GM19372 (cell line): ENCODE results near the gene BICD2.

Experiments
- ATAC-seq: cut with Tn5 transposase; IDR thresholded peaks from one replicate; pipeline ENCODE4 v1.9.1; 2021; ENCODE audit warnings: mild to moderate bottlenecking, low read depth, moderate library complexity; ENCODE audit not compliant: unreplicated experiment

The BICD2 gene

DNA sequence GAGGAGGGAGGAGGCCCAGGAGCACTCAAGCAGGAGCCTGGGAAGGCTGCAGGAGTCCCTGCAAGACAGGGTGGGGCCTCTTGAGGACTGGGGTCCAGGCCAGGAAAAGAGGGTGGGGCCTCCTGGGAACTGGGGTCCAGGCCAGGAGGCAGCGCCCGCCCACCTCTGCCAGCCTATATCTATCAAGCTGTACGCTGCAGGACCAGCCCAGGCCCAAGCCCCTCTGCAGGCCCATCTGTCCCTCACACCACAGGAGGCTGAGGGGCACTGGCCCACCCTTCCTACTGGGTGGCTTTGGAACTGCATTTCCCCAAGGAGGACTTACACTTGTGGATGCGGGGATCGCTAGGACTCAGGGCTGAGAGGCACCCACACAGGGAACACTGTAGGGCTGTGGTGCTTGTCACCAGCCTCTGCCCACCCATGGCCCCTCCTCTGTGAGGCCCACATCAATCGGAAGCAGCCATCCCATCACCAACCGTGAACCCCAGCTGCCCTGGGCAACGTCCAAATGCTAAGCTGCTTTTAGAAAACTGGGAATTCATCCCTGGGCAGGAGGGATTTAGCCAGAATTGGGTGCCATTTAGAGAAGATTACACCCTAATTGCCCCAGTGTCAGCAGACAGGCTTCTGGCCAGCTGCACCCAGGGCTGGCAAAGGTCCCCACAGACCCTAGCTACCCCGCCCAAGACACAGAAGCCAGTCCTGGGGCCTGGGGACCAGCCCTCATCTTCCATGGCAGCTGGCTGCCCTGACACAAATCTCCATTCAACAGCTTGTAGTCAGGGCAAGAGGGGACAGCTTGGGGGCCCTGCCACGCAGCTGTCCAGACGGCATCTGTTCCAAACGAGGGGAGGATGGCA, 15.3 kb downstream of the BICD2 start:
- no peak for ATAC-seq

DNA sequence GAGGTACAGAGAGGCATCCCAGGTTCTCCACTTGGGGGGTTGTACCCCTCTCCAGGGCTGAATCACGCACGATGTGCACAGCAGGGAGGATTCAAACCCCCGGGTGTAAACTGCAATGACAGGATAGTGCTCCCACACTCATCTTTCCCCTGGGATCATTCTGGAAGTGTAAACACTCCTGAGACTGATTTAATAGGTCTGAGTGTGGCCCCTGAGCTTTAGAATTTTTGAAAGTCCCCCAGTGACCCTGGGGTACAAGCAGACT, 16.5 kb downstream of the BICD2 start:
- ATAC-seq, result no peak

- no peak for ATAC-seq
Observed at GRCh38 chr9:92747459-92748232, 17.0 kb downstream of the BICD2 start.

- ATAC-seq, result no peak
Observed at GRCh38 chr9:92746567-92747458, 17.8 kb downstream of the BICD2 start.

DNA sequence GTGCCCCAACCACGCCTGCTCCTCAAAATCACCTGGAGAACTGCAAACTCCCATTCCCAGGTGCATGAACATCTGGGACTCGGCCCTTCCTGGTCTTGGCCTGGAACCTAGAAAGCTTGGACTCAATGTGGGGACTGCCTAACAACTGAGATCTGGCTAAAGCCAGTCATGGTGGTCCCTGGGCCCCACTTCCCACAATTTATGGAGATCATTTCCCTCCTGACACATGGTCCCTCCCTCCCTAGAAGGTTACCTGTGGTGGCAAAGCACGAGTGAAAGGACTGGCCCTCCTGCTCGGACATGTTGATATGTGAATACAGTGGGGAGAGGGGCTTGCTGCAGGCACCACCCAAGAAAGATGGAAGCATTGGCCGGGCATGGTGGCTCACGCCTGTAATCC, 18.8 kb downstream of the BICD2 start:
- no peak for ATAC-seq

- ATAC-seq, result no peak
Observed at GRCh38 chr9:92745331-92745730, 19.3 kb downstream of the BICD2 start.

GRCh38 chr9:92740969-92741368, 23.7 kb downstream of the BICD2 start:
- ATAC-seq, result no peak

- ATAC-seq, result no peak
Observed at GRCh38 chr9:92740446-92740961, 24.1 kb downstream of the BICD2 start.

GRCh38 chr9:92740009-92740408, 24.6 kb downstream of the BICD2 start:
- ATAC-seq, result no peak

GRCh38 chr9:92739346-92739970, 25.2 kb downstream of the BICD2 start:
- ATAC-seq, result no peak

DNA sequence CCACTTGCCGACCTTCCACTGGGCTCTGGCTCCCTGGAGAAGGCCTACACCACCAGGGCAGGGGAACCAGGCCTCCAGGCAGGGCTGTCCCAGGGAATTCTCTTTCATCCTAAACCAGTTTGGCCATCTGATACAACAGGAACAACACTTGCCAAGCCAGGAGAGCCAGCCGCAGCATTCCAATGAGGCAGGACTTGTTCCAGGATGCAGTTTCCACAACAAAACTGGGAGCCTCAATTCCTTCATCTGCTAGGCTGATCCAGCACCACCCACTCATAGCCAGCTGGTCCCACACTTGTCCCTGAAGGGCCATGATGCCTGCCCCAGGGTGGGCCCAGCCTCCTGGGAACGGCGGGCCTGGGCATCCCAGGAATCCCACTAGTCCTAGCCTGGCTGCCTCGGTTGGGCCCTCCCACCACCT, 26.0 kb downstream of the BICD2 start:
- ATAC-seq, result no peak

- no peak for ATAC-seq
Observed at GRCh38 chr9:92737611-92738299, 26.9 kb downstream of the BICD2 start.

- no peak for ATAC-seq
Observed at GRCh38 chr9:92737216-92737606, 27.4 kb downstream of the BICD2 start.

DNA sequence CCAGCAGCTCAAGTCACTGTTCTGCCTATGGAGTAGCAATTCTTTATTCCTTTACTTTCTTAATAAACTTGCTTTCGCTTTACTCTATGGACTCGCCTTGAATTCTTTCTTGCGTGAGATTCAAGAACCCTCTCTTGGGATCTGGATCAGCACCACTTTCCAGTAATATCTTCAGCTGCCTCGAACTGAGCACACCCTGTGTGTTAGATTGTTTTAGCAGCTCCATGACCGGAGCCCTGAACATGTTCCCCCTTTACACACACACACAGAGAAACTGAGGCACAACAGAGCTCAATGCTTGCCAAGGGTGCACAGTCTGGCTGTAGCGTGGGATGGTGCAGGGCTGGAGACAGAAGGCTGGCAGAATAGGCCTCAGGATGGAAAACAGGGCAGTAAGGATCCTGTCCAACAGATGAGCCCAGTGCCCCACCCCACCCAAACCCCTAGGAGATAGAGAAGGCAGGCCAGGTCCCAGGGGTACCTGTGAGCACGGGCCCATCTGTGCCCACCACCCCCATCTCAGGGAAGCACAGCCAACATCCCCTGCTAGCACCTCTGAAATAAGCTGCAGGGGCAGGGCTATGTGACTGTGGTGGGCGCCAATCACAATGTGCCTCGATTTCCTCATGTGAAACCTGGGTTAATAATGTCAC, 27.9 kb downstream of the BICD2 start:
- no peak for ATAC-seq

- ATAC-seq, result no peak
Observed at GRCh38 chr9:92735636-92736562, 28.7 kb downstream of the BICD2 start.

GRCh38 chr9:92734931-92735635, 29.6 kb downstream of the BICD2 start:
- no peak for ATAC-seq

DNA sequence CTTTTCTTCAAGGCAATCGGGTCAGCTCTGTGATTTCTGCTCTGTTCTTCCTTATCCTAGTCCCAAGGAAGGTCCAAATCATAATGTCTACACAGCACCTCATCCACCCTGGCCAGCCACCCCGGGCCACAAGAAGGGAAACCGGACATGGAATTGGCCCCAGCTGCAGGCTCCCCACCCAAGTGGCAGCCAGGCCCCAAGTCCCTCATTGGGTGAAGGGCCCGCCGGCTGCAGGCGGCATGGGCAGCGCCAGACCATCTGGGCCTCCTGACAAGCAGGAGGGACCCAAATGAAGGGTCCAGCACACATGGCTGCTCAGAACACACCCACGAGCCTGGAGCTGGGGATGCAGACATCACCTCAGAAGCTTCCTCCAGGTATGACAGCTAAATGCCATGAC, 33.7 kb downstream of the BICD2 start:
- no peak for ATAC-seq

- no peak for ATAC-seq
Observed at GRCh38 chr9:92729735-92730155, 34.9 kb downstream of the BICD2 start.
